IMR-90 (cell line): Measurements from ENCODE around the gene ARSD.

Source experiments
- CEBPB ChIP-seq: IDR thresholded peaks from 2 replicates; pipeline ENCODE4 v1.6.1; 2012; ENCODE audit warnings: low read depth, low read length, improper control_type of control experiment
- CHD1 ChIP-seq: IDR thresholded peaks from 2 replicates; pipeline ENCODE4 v1.6.1; 2012; ENCODE audit warnings: low read depth, low read length, improper control_type of control experiment
- FOS ChIP-seq: fragments of 150-350 bp; IDR thresholded peaks from 2 replicates; pipeline ENCODE4 v1.6.1; 2016; ENCODE audit warnings: low read depth, low read length
- MAFK ChIP-seq: IDR thresholded peaks from 2 replicates; pipeline ENCODE4 v1.6.1; 2012; ENCODE audit warnings: low read depth, low read length, improper control_type of control experiment
- MAZ ChIP-seq: IDR thresholded peaks from 2 replicates; pipeline ENCODE4 v1.6.1; 2012; ENCODE audit warnings: low read depth, mild to moderate bottlenecking, low read length, improper control_type of control experiment, moderate library complexity, borderline replicate concordance
- MXI1 ChIP-seq: IDR thresholded peaks from 2 replicates; pipeline ENCODE4 v1.6.1; 2012; ENCODE audit warnings: low read depth, mild to moderate bottlenecking, low read length, moderate library complexity, borderline replicate concordance
- NFE2L2 ChIP-seq: fragments of 150-350 bp; IDR thresholded peaks from 2 replicates; pipeline ENCODE4 v1.6.1; 2016; ENCODE audit warnings: low read depth, mild to moderate bottlenecking, low read length
- POLR2A ChIP-seq: IDR thresholded peaks from 2 replicates; pipeline ENCODE4 v1.6.1; 2012; ENCODE audit warnings: mild to moderate bottlenecking, low read depth, low read length
- RAD21 ChIP-seq: IDR thresholded peaks from 2 replicates; pipeline ENCODE4 v1.6.1; 2012; ENCODE audit warnings: low read length, improper control_type of control experiment
- RCOR1 ChIP-seq: IDR thresholded peaks from 2 replicates; pipeline ENCODE4 v1.6.1; 2012; ENCODE audit warnings: mild to moderate bottlenecking, low read length, improper control_type of control experiment; ENCODE audit not compliant: insufficient replicate concordance
- RFX5 ChIP-seq: IDR thresholded peaks from 2 replicates; pipeline ENCODE4 v1.8.0; 2012; ENCODE audit warnings: low read depth, mild to moderate bottlenecking, low read length, moderate library complexity
- TF ChIP-seq, protein P1 (sequence below): fragments of 150-350 bp; IDR thresholded peaks from 2 replicates; pipeline ENCODE4 v1.6.1; 2016; ENCODE audit warnings: low read depth, mild to moderate bottlenecking, low read length, moderate library complexity, borderline replicate concordance
- TF ChIP-seq, protein P2 (sequence below): conservative IDR thresholded peaks from 2 replicates; pipeline ENCODE4 v1.5.1; 2012; ENCODE audit warnings: mild to moderate bottlenecking, low read depth, low read length, improper control_type of control experiment
- TF ChIP-seq, protein P3 (sequence below): fragments of 150-350 bp; IDR thresholded peaks from 2 replicates; pipeline ENCODE4 v1.6.1; 2017; ENCODE audit warnings: mild to moderate bottlenecking, antibody characterized with exemption, low read length, low read depth

DNA sequence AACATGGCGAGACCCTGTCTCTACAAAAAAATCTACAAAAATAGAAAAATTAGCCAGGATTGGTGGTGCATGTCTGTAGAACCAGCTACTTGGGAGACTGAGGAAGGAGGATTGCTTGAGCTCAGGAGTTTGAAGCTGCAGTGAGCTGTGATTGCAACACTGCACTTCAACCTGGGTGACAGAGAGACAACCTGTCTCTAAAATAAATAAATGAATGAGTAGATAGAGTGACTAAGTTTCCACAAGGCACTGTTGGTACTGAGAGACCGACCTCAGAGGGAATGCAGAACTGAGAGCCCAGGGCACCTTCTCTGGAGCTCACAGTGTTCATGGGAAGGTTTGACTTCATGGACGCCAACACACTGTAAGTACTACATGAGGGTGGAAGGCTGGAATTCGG lies 26.7 kb upstream of the ARSD start:
- TF ChIP-seq MAZ (no peak), POLR2A (no peak), RAD21 (no peak), RCOR1 (no peak), CHD1 (no peak), FOS (no peak), MAFK (no peak), RFX5 (no peak), CEBPB (0 out of 2 replicates have a peak, but pooled peaks have one; percentile 8), NFE2L2 (no peak), MXI1 (no peak)
- TF ChIP-seq, protein P1, sequence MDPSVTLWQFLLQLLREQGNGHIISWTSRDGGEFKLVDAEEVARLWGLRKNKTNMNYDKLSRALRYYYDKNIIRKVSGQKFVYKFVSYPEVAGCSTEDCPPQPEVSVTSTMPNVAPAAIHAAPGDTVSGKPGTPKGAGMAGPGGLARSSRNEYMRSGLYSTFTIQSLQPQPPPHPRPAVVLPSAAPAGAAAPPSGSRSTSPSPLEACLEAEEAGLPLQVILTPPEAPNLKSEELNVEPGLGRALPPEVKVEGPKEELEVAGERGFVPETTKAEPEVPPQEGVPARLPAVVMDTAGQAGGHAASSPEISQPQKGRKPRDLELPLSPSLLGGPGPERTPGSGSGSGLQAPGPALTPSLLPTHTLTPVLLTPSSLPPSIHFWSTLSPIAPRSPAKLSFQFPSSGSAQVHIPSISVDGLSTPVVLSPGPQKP: no peak
- TF ChIP-seq, protein P2, sequence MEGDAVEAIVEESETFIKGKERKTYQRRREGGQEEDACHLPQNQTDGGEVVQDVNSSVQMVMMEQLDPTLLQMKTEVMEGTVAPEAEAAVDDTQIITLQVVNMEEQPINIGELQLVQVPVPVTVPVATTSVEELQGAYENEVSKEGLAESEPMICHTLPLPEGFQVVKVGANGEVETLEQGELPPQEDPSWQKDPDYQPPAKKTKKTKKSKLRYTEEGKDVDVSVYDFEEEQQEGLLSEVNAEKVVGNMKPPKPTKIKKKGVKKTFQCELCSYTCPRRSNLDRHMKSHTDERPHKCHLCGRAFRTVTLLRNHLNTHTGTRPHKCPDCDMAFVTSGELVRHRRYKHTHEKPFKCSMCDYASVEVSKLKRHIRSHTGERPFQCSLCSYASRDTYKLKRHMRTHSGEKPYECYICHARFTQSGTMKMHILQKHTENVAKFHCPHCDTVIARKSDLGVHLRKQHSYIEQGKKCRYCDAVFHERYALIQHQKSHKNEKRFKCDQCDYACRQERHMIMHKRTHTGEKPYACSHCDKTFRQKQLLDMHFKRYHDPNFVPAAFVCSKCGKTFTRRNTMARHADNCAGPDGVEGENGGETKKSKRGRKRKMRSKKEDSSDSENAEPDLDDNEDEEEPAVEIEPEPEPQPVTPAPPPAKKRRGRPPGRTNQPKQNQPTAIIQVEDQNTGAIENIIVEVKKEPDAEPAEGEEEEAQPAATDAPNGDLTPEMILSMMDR: no peak
- TF ChIP-seq, protein P3, sequence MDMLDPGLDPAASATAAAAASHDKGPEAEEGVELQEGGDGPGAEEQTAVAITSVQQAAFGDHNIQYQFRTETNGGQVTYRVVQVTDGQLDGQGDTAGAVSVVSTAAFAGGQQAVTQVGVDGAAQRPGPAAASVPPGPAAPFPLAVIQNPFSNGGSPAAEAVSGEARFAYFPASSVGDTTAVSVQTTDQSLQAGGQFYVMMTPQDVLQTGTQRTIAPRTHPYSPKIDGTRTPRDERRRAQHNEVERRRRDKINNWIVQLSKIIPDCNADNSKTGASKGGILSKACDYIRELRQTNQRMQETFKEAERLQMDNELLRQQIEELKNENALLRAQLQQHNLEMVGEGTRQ: no peak
